Activated CD4-positive, alpha-beta T cell treated with anti-CD3 and anti-CD28 coated beads, Interleukin-2, amount 50 U/mL, for 24 hours (primary cell): Measurements from ENCODE around the gene EXOC6B.
"Not testable (repeated sequence)": the region's sequence is repeated elsewhere in the genome, so short reads cannot be mapped to it uniquely, and the experiment has no call there.

Experiments
- DNase-seq, 2 donors: peaks; one replicate each; pipeline ENCODE4 v3.0.0-alpha.2; 2020; ENCODE audit warnings: low read depth in 1 of 2, low spot score in 1 of 2

The EXOC6B gene

DNA sequence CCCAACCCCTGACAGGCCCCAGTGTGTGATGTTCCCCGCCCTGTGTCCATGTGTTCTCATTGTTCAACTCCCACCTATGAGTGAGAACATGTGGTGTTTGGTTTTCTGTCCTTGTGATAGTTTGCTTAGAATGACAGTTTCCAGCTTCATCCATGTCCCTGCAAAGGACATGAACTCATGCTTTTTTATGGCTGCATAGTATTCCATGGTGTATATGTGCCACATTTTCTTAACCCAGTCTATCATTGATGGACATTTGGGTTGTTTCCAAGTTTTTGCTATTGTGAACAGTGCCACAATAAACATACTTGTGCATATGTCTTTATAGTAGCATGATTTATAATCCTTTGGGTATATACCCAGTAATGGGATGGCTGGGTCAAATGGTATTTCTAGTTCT lies 270.9 kb downstream of the EXOC6B start:
- DNase-seq = not testable (repeated sequence)

DNA sequence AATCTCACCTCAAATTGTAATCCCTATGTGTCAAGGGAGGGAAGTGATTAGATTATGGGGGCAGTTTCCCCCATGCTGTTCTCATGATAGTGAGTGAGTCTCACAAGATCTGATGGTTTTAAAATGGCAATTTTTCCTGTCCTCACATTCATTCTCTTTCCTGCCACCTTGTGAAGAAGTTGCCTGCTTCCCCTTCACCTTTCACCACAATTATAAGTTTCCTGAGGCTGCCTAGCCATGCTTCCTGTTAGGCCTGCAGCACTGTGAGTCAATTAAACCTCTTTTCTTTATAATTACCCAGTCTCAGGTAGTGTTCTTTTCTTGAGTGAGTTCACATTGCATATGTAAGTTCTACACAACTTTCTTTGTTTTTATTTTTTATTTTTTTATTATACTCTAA lies 271.5 kb downstream of the EXOC6B start:
- DNase-seq = no peak

DNA sequence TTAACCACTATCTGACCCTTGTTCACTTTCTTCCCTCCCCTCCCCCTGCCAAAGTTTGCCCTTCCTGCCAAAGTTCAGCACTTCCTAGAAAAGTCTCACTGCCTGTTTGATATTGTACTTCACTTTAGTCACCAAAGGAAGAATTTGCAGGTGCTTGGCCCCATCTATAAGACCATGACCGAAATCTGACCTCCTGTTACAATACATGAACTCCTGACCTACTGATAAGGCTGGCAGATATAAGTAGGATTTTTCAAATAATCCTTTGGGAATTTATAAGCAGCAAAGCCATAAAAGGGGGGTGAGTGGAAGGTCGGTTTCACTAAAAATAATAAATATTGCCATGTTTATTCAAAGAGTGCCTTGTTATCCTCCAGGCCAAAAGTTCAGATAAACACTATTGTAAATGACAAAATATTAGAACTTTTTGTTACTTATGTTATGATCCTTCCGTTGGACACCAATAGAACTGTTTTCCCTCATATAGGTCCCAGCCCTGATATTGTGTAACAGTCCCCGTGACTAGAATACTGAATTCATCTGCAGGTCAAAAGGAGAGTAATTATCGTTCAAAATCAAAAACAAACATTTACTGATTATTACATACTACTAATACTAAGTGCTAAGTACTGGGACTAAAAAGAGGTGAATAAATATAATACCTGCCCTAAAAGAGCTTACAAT lies 277.6 kb downstream of the EXOC6B start:
- no peak for DNase-seq

- DNase-seq = no peak
These were observed 280.0 kb downstream of the EXOC6B start for GRCh38 chr2:72545790-72546189.

GRCh38 chr2:72544554-72544953 lies 281.3 kb downstream of the EXOC6B start:
- DNase-seq = no peak

GRCh38 chr2:72543497-72544216 lies 282.2 kb downstream of the EXOC6B start:
- DNase-seq = no peak

- no peak for DNase-seq
These were observed 286.7 kb downstream of the EXOC6B start for GRCh38 chr2:72539071-72539552.

DNA sequence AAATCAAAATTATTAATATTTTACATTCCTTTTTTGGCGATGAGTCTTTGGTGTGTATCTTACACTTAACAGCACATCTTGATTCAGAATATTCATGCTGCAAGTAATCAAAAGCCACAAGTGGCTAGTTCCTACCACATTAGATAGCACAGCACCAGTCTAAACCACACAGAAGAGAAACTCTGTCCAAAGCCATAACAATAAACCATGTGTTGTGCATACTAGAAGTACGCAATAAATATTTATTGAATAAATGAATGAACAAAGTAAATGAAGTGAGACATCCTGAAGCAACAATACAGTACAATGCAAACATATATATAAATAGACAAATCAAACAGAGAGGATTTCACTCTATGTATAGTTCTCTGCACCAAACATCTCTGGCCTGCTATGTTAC lies 287.3 kb downstream of the EXOC6B start:
- DNase-seq = no peak

DNA sequence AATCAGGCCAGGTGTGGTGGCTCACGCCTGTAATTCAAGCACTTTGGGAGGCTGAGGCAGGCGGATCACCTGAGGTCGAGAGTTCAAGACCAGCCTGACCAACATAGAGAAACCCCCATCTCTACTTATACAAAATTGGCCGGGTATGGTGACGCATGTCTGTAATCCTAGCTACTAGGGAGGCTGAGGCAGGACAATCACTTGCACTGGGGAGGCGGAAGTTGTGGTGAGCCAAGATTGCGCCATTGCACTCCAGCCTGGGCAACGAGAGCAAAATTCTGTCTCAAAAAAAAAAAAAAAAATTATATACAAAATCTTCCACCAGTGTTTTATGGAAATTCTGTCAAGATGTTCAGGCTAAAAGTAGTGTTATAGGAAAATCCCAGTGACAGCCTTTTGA lies 290.2 kb downstream of the EXOC6B start:
- DNase-seq = not testable (repeated sequence)

GRCh38 chr2:72533765-72534164 lies 292.1 kb downstream of the EXOC6B start:
- no peak for DNase-seq

DNA sequence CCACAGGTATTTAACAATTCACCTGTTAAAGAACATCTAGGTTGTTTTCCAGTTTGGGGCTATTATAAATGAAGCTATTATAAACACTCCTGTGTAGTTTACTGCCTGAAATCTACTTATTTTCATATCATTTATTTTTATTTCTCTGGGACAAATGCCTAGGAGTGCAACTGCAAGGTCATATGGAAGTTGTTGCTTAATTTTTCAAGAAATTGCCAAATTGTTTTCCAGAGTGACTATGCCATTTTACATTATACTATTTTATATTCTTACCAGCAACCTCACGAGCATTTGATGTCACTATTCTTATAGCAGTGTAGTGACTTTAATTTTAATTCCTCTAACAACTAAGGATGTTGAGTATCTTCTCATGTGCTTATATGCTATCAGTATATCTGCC lies 298.4 kb downstream of the EXOC6B start:
- DNase-seq = no peak

DNA sequence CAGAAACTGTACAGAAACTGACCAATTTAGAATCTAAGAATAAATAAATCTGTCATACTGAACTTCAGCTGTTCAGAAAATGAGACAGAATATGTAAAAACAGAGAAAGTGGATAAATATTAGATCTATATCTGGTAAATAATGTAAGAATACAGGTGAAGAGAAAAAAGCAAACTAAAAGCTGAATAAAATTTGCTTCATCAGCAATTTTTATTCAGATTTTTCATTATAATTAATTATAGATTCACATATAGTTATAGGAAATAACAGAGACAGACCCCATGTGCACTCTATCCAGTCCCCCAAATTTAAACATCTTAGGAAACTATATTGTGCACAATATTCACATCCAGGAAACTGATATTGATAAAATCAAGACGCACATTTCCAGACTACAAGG lies 299.2 kb downstream of the EXOC6B start:
- DNase-seq = no peak

GRCh38 chr2:72524071-72524470 lies 301.8 kb downstream of the EXOC6B start:
- no peak for DNase-seq

DNA sequence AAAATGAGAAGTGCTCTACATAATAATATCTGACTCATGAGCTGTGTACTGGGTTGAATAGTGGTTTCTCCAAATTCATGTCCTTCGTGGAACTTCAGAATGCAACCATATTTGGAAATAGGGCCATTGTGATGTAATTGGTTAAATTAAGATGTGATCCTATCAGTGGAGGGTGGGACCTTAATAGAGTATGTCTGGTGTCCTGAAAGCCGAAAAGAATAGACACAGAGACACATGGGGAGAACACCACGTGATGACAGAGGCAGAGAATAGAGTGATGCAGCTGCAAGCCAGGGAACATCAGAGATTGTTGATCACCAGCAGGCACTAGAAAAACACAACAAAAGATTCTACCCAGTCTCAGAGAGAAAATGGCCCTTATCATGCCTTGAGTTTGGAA lies 310.1 kb downstream of the EXOC6B start:
- DNase-seq = no peak

- no peak for DNase-seq
These were observed 312.8 kb downstream of the EXOC6B start for GRCh38 chr2:72513011-72513410.

GRCh38 chr2:72512376-72512775 lies 313.5 kb downstream of the EXOC6B start:
- no peak for DNase-seq

DNA sequence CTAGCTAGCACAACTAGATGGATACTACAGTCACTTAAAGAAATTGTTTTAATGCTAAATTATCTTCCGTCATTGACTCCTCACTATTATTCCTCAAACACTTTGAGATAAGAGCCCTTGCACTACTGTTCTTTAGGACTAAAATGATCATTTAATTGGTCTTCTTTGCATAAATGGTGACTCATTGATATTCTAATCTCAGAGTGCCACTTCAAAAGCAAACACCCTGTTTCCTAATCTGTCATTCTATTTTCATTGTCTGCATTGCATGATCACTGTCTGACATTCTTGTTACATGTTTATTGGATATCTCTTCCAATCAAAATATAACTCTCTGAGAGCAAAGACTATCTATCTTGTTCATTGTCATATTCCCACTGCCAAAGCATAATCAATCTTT lies 313.9 kb downstream of the EXOC6B start:
- no peak for DNase-seq

DNA sequence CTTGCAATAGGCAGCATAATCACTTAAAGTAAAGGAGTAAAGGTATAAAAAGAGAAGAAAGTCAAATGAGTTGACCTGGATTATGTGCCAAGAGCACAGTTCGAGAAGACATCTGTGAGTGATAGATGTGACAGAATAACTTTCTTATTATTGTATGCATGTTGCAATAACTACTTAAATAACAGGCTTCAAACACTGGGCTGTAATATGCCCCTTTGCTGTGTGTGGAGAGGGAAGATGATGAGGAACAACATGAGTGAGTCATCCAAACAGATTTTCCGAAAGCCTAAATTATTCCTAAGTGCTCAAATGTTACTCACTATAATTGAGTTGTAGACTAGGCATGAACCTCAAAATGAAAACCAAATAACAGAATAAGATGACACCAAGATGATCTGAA lies 328.1 kb downstream of the EXOC6B start:
- DNase-seq = no peak

- no peak for DNase-seq
These were observed 329.4 kb downstream of the EXOC6B start for GRCh38 chr2:72496479-72496878.

DNA sequence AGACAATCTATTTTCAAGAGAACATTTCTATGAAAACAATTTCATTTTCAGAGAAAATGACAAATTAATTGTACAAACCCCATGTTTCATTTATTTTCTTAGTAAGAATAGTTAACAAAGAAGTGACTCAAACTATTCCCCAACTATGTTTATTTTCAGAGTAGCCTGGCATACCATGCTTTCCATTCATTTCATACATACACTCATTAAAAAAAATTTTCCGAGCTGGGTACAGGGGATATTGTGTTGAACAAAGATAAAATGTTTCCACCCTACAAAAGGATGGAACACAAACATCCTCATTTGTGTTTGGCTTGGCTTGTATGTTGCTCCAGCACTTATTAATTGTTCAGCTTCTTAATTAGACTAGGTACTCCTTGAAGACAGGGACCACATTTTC lies 331.4 kb downstream of the EXOC6B start:
- no peak for DNase-seq

DNA sequence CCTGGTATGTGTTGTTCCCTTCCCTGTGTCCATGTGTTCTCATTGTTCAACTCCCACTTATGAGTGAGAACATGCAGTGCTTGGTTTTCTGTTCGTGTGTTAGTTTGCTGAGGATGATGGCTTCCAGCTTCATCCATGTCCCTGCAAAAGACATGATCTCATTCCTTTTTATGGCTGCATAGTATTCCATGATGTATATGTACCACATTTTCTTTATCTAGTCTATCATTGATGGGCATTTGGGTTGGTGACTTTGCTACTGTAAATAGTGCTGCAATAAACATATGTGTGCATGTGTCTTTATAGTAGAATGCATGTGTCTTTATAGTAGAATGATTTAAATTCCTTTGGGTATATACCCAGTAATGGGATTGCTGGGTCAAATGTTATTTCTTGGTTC lies 341.2 kb downstream of the EXOC6B start:
- DNase-seq = not testable (repeated sequence)

- no peak for DNase-seq
These were observed 342.5 kb downstream of the EXOC6B start for GRCh38 chr2:72483346-72483745.

GRCh38 chr2:72475246-72475645 lies 350.6 kb downstream of the EXOC6B start:
- no peak for DNase-seq
